ENCODE measurements around the gene FAM8A1.

The FAM8A1 gene

GRCh38 chr6:17602888-17603287 is 2.8 kb downstream of the FAM8A1 start:
- no peak for DNase-seq (ENCODE audit: low spot score)

GRCh38 chr6:17606606-17607005 is 6.5 kb downstream of the FAM8A1 start:
- DNase-seq (ENCODE audit: low spot score) = no peak

GRCh38 chr6:17610835-17611234 is 10.7 kb downstream of the FAM8A1 start:
- no peak for DNase-seq (ENCODE audit: low spot score)

GRCh38 chr6:17612048-17612447 is 11.9 kb downstream of the FAM8A1 start:
- DNase-seq (ENCODE audit: low spot score) = no peak

- DNase-seq (ENCODE audit: low spot score) = no peak
These were observed 15.7 kb downstream of the FAM8A1 start for GRCh38 chr6:17615794-17616193.

GRCh38 chr6:17621003-17621402 is 20.9 kb downstream of the FAM8A1 start:
- no peak for DNase-seq (ENCODE audit: low spot score)

GRCh38 chr6:17622144-17622543 is 22.0 kb downstream of the FAM8A1 start:
- DNase-seq (ENCODE audit: low spot score) = no peak

- no peak for DNase-seq (ENCODE audit: low spot score)
These were observed 24.3 kb downstream of the FAM8A1 start for GRCh38 chr6:17624396-17624795.

- DNase-seq (ENCODE audit: low spot score) = no peak
These were observed 28.8 kb downstream of the FAM8A1 start for GRCh38 chr6:17628873-17629272.

GRCh38 chr6:17629824-17630510 is 29.9 kb downstream of the FAM8A1 start:
- DNase-seq (ENCODE audit: low spot score) = no peak

GRCh38 chr6:17630511-17631073 is 30.5 kb downstream of the FAM8A1 start:
- no peak for DNase-seq (ENCODE audit: low spot score)

GRCh38 chr6:17632934-17633333 is 32.8 kb downstream of the FAM8A1 start:
- no peak for DNase-seq (ENCODE audit: low spot score)

- DNase-seq (ENCODE audit: low spot score) = no peak
These were observed 33.5 kb downstream of the FAM8A1 start for GRCh38 chr6:17633465-17634188.

GRCh38 chr6:17635568-17635967 is 35.5 kb downstream of the FAM8A1 start:
- DNase-seq (ENCODE audit: low spot score) = no peak

- no peak for DNase-seq (ENCODE audit: low spot score)
These were observed 38.2 kb downstream of the FAM8A1 start for GRCh38 chr6:17638212-17638715.

- DNase-seq (ENCODE audit: low spot score) = no peak
These were observed 40.4 kb downstream of the FAM8A1 start for GRCh38 chr6:17640477-17640917.

- DNase-seq (ENCODE audit: low spot score) = no peak
These were observed 48.6 kb downstream of the FAM8A1 start for GRCh38 chr6:17648745-17649144.

- no peak for DNase-seq (ENCODE audit: low spot score)
These were observed 50.7 kb downstream of the FAM8A1 start for GRCh38 chr6:17650656-17651309.

- no peak for DNase-seq (ENCODE audit: low spot score)
These were observed 53.2 kb downstream of the FAM8A1 start for GRCh38 chr6:17653198-17653882.

- DNase-seq (ENCODE audit: low spot score) = peak; percentile 7
These were observed 56.0 kb downstream of the FAM8A1 start for GRCh38 chr6:17656092-17656491.

- DNase-seq (ENCODE audit: low spot score) = no peak
These were observed 56.5 kb downstream of the FAM8A1 start for GRCh38 chr6:17656644-17657043.

Measured in HuH-7.5 (cell line).